GM19463 (cell line): Measurements from ENCODE around the gene EFNB2.

Source experiments
- ATAC-seq: cut with Tn5 transposase; IDR thresholded peaks from one replicate; pipeline ENCODE4 v1.9.1; 2021; ENCODE audit warnings: mild to moderate bottlenecking, moderate library complexity; ENCODE audit not compliant: unreplicated experiment

Gene EFNB2

GRCh38 chr13:106526738-106527444 lies 8.6 kb downstream of the EFNB2 start:
- no peak for ATAC-seq

GRCh38 chr13:106525865-106526264 lies 9.6 kb downstream of the EFNB2 start:
- ATAC-seq = no peak

GRCh38 chr13:106524108-106524507 lies 11.4 kb downstream of the EFNB2 start:
- ATAC-seq = no peak

GRCh38 chr13:106523576-106523975 lies 11.9 kb downstream of the EFNB2 start:
- ATAC-seq = no peak

DNA sequence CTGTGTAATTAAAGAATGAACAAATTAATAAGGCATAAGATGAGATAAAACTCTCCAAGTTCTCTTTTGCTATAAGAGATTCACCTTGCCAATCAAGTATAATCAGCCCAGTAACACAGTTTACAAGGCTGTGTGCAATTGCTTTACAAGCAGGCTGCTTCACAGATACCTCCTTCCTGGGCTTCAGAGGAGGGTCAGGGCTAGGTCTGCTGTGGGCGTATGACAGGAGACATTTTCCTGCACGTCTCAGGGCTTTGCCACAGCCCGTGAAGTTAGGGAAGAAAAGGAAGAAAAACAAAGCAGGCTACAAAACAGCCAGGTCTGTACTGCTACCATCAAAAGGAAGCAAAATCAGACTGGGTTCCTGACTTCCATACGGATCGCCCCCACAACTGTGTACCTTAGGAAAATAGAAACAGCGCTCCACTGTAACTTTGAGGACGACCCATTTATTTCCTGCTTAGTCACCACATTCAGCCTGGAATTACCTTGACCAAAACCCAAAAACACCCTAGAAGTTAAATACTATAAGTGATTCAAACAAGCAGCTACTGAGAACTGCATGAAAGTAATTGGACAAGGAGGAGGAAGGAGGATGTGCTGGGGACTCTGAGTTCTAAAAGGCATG lies 12.4 kb downstream of the EFNB2 start:
- ATAC-seq = no peak

DNA sequence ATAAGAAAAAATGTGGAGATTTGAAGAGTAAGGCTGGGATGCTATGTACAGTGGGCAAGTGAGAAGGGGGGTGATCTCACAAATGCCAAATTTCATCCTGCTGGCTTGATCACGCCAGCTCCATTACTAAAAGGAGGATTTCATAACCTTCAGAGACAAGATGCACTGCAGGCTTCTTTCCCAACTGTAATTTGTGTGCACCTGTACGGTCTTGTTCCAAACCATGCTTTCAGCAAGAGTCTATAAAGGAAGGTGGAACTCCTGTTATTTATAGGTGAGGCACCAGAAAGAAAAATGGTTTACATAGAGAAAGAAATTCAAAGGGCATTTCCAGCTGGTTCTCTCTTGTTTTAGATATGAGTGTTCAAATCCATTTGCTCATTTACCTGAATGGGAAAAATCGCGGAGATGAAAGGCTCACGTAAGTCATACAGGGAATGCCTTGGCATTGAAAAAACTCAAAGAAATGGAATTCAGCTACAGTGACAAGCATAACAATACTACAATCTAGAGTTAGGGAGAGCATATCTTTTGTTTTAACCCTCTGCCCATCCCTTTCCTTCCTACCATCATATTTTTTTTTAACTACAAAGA lies 13.3 kb downstream of the EFNB2 start:
- no peak for ATAC-seq

GRCh38 chr13:106521095-106521799 lies 14.2 kb downstream of the EFNB2 start:
- ATAC-seq = no peak

GRCh38 chr13:106520251-106521054 lies 15.0 kb downstream of the EFNB2 start:
- no peak for ATAC-seq

DNA sequence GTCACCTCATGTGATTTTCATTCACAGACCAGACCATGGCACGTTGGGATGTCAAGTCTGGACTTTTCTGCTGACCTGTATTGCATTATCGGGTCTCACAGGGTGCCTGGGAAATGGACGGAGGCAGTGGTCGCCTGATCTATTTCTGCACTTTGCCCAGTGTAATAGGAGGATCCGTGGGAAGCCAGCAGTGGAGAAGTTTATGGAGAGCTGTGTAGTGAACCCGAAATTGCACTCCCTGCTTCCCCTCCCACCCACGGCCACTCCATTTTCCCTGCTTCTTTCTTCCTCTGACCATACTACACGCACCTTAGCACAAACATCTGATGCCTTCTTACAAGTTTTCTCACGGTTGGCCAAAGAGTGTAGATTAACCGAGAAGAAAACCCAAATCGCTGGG lies 16.9 kb downstream of the EFNB2 start:
- no peak for ATAC-seq

DNA sequence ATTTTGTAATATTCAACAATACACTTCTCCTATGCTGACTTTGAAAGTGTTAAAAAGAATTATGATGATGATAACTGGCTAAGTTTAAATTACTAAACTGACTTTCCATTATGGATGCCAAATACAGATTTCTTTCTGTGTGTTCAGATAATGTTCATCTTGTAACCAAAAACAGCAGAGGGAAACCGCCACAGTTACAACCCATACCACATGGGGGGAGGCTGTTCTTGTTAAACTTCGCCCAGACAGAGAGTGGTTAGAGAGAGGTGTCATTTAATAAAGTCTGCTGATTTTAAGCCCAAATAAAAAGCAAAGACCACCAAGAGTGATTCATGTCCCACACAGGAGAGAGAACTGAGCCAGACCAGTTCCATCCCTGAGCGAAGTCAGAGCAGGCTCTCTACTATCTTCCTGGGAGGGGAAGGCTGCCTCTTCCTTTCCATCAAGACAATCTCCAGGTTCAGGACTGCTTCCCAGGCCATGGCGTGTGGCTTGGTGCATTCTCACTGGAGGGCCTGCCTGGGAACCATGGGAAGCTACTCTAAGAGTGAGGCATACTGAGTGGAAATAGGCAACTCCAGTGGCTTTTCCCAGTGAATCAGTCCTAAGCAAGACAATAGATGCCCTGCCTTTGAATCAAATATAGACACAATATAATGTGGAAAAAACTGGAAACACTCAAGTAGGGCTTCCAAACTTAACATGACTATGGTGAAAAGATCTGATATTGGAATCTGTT lies 18.2 kb downstream of the EFNB2 start:
- no peak for ATAC-seq

DNA sequence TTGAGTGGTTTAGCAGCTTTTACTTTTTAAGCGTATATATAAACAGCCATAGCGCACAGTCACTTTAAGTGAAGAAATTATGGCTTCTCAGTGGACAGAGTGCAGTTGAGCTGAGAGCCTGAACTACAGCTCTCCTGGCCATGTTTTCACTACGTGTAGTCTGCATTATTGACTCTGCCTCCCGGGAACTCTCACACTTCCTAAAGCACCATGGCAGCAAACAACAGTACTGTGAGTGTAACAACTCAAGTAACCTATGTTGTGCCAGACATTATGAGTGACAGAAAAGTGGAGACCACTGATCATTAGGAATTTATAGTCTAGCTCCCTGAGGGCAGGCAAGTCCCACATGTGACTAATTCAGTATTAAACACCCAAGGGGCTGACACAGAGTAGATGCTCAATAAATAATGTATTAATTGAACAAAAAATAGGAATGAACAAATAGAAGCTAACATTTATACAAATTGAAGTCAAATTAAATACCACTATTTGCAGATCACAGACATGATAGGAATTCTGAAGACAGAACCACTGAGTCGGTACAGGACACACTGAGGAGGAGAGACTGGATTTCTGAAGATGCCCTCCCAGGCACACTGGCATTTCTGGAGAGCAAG lies 19.7 kb downstream of the EFNB2 start:
- no peak for ATAC-seq

DNA sequence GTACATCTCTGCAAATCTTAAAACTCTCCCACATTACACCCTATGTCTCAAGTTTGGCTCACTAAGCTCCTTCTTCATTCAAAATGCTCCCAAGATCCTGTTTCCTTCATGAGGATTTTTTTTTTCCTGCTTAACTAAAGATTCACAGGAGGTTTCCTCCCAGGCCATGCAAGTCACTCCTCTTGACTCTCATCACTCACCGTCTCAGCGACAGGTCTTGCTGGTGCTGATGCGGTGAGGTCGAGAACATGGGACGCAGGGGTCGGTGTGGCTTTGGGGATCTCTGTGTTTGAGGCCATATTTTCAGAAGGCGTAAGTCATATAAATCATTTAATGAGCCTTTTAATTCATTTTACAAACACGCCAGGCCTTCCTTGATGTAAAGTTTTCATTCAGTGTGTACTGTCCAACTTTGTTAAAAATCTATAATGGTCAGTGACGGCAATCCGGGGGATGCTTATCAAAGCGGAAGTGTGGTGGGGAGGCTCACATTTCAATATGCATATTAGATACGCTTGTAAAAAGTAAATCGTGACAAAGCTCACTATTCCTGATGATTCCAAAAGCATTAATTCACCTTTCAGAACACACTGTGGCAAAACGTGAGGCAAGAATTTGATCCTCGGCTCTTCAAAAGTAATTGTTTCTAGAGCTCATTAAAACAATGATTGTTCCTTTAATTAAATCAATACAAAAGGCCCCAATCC lies 20.4 kb downstream of the EFNB2 start:
- ATAC-seq = no peak

GRCh38 chr13:106513025-106513983 lies 22.2 kb downstream of the EFNB2 start:
- ATAC-seq = no peak

- peak; percentile 92 for ATAC-seq
These were observed 27.7 kb downstream of the EFNB2 start for GRCh38 chr13:106507560-106508274.

- no peak for ATAC-seq
These were observed 29.2 kb downstream of the EFNB2 start for GRCh38 chr13:106506286-106506685.

GRCh38 chr13:106505732-106506131 lies 29.7 kb downstream of the EFNB2 start:
- no peak for ATAC-seq

DNA sequence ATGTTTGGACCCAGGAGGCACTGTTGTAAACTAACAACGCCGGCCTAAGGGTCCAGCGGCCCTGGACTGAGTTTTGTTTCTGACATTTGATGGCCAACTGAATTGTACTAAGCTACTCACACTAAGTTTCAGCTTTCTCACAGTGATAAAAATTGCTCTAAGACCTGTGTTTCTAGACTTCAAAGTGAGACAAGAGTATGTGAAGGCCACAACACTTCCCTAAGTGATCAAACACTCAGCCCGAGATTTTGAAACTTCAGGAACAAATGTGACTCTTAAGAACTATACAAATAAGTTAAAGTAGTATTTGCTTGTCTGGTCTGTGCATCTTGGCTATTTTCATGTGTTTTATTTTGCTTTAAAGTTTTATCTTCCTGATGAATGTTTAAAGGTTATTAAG lies 30.2 kb downstream of the EFNB2 start:
- ATAC-seq = no peak
